Measurements from ENCODE around the gene SPSB1. TPM values are rescaled to one million over a fixed set of nuclear protein-coding genes. Genes with fewer than 3 reads are reported as not detected.
A peak's percentile ranks its signal among the peaks of the same experiment; 100 is the strongest.

Gene SPSB1
- total RNA-seq, 3 donors from 2014 or later (not counting 1 experiment from before 2014, with no cell fraction given) = 0.82 to 3.0 (median 1.5) TPM

DNA sequence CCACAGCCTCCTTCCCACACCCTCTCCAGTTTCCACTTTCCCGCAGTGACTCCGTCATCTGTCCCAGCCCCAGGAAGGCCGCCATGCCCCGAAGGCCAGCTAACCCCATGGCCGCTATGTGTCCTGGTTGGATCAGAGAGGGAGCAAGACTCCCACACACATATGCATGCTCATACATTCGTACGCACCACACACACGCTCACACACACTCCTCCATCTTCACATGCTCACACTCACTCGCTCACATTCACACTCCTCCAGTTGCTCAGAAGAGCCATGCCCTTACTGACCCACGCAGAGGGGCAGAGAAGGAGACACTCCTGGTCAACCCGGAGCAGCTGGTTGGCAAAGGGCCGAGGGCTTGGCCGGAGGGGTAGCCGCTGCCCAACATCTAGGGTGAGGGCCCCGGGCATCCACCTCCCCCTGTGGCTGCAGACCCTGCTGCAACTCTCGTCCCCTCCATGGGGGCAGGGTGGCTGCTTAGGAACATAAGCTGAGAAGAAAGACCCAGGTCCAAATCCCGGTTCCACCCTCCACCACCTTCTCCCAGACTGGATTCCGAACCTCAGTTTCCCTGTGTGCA, 124.3 kb downstream of the SPSB1 start:
- H3K27ac ChIP-seq (ENCODE audit: low read length) = no peak overlapping the region
- no peaks in the 10 kb centered on the region for H3K36me3 ChIP-seq (ENCODE audit: control insufficient read depth, insufficient read depth, low read length)
- H3K4me1 Mint-ChIP-seq = peaks cover 7 to 21% of the 10 kb centered on the region in 2 donors
- ATAC-seq (no peak), DNase-seq (no peak)
- no peak overlapping the region for H3K4me3 ChIP-seq (ENCODE audit: low read length)
- H3K27me3 Mint-ChIP-seq (ENCODE audit: low read depth in 2 of 2) = peaks cover 28 to 30% of the 10 kb centered on the region in 2 donors
- intact Hi-C loops (cut with micrococcal nuclease) = no loop called here
- no peak overlapping the region for H3K27ac Mint-ChIP-seq
- 93% methylated on average over 18 of the region's 18 CpGs for WGBS (ENCODE audit: insufficient coverage)
- H3K4me1 ChIP-seq (ENCODE audit: control insufficient read depth, insufficient read depth, low read length) = peaks cover 34% of the 10 kb centered on the region
- H3K36me3 Mint-ChIP-seq = no peaks in the 10 kb centered on the region
- TF ChIP-seq, protein P1, sequence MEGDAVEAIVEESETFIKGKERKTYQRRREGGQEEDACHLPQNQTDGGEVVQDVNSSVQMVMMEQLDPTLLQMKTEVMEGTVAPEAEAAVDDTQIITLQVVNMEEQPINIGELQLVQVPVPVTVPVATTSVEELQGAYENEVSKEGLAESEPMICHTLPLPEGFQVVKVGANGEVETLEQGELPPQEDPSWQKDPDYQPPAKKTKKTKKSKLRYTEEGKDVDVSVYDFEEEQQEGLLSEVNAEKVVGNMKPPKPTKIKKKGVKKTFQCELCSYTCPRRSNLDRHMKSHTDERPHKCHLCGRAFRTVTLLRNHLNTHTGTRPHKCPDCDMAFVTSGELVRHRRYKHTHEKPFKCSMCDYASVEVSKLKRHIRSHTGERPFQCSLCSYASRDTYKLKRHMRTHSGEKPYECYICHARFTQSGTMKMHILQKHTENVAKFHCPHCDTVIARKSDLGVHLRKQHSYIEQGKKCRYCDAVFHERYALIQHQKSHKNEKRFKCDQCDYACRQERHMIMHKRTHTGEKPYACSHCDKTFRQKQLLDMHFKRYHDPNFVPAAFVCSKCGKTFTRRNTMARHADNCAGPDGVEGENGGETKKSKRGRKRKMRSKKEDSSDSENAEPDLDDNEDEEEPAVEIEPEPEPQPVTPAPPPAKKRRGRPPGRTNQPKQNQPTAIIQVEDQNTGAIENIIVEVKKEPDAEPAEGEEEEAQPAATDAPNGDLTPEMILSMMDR (IDR thresholded peaks at IDR 0.05) = no peak
- H3K4me3 Mint-ChIP-seq = no peak overlapping the region
- H3K9me3 Mint-ChIP-seq = no peaks in the 10 kb centered on the region
- peaks cover 19% of the 10 kb centered on the region for H3K27me3 ChIP-seq (ENCODE audit: control insufficient read depth, insufficient read depth, low read length)
- no peaks in the 10 kb centered on the region for H3K9me3 ChIP-seq (ENCODE audit: control insufficient read depth, insufficient read depth, low read length)

DNA sequence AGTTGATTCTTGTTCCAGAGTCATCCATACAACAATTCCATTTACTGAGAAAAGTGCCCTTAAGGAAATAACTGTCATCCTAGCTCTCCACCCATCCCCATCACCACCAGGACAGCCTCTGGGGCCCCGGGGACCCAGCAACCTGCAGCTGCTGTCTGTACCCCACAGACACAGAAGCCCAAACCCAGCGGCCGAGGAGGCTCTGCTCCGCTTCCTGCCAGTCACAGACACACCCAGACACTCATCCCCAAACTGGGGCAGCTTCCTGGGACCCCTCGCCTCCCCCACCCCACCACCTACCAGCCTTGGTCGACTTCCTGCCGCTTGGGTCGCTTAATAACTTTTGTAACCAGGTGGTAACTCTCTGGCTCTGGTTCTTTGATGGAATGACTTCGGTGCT, 125.0 kb downstream of the SPSB1 start:
- Mint-ChIP-seq H3K4me3 (no peak overlapping the region), H3K4me1 (peaks cover 7 to 19% of the 10 kb centered on the region in 2 donors), H3K27ac (no peak overlapping the region), H3K27me3 (ENCODE audit: low read depth in 2 of 2) (peaks cover 33 to 34% of the 10 kb centered on the region in 2 donors), H3K36me3 (no peaks in the 10 kb centered on the region), H3K9me3 (no peaks in the 10 kb centered on the region)
- no peak overlapping the region for H3K4me3 ChIP-seq (ENCODE audit: low read length)
- no peaks in the 10 kb centered on the region for H3K9me3 ChIP-seq (ENCODE audit: control insufficient read depth, insufficient read depth, low read length)
- H3K27ac ChIP-seq (ENCODE audit: low read length) = no peak overlapping the region
- H3K27me3 ChIP-seq (ENCODE audit: control insufficient read depth, insufficient read depth, low read length) = peaks cover 23% of the 10 kb centered on the region
- intact Hi-C loops (cut with micrococcal nuclease) = no loop called here
- no peaks in the 10 kb centered on the region for H3K36me3 ChIP-seq (ENCODE audit: control insufficient read depth, insufficient read depth, low read length)
- TF ChIP-seq, protein P1 (IDR thresholded peaks at IDR 0.05) = no peak
- H3K4me1 ChIP-seq (ENCODE audit: control insufficient read depth, insufficient read depth, low read length) = peaks cover 28% of the 10 kb centered on the region
- ATAC-seq (no peak), DNase-seq (peak in 1 of 2 donors; percentile 35)
- WGBS (ENCODE audit: insufficient coverage) = 29% methylated on average over 9 of the region's 9 CpGs

DNA sequence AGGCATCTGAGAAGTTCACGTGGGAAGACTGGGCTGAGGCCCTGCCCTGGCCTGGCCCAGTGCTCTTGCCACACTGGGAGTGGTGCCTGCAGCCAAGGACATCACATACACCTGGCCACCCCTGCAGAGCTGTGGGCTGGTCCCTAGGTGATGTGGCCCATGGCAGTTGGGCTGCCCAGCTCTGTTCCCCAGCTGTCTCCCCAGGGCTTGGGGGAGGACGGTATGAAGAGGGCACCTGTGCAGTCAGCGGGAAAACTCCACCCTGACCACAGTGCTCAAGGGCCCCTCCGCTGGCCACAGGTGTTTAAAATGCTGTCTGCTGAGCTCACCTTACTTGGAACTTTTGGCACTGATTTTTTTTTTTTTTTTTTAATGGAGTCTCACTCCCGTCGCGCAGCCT, 126.2 kb downstream of the SPSB1 start:
- intact Hi-C loops (cut with micrococcal nuclease) = no loop called here
- ATAC-seq = no peak
- H3K9me3 ChIP-seq (ENCODE audit: control insufficient read depth, insufficient read depth, low read length) = no peaks in the 10 kb centered on the region
- Mint-ChIP-seq H3K27me3 (ENCODE audit: low read depth in 2 of 2) (peaks cover 42 to 44% of the 10 kb centered on the region in 2 donors), H3K36me3 (no peaks in the 10 kb centered on the region), H3K9me3 (no peaks in the 10 kb centered on the region), H3K4me1 (peaks cover 1 to 7% of the 10 kb centered on the region in 2 donors), H3K4me3 (no peak overlapping the region), H3K27ac (no peak overlapping the region)
- no peak for DNase-seq
- TF ChIP-seq, protein P1 (IDR thresholded peaks at IDR 0.05) = no peak
- H3K27me3 ChIP-seq (ENCODE audit: control insufficient read depth, insufficient read depth, low read length) = peaks cover 34% of the 10 kb centered on the region
- no peak overlapping the region for H3K4me3 ChIP-seq (ENCODE audit: low read length)
- 87% methylated on average over 7 of the region's 7 CpGs for WGBS (ENCODE audit: insufficient coverage)
- peaks cover 16% of the 10 kb centered on the region for H3K4me1 ChIP-seq (ENCODE audit: control insufficient read depth, insufficient read depth, low read length)
- H3K27ac ChIP-seq (ENCODE audit: low read length) = no peak overlapping the region
- H3K36me3 ChIP-seq (ENCODE audit: control insufficient read depth, insufficient read depth, low read length) = no peaks in the 10 kb centered on the region

Other genes starting within 250 kb of the SPSB1 start
- gene SLC2A5, start 223.3 kb upstream of the SPSB1 start, total RNA-seq = not detected
- gene GPR157, start 163.8 kb upstream of the SPSB1 start, total RNA-seq = 1 to 10 TPM in 2 of 3 donors, under 1 TPM in 1; 1.00 to 1.2 (median 1.1) TPM
- 10 to 100 TPM; 24.3 to 37.1 (median 31.2) TPM for gene H6PD, start 58.1 kb upstream of the SPSB1 start, total RNA-seq
- 1 to 10 TPM; 7.0 to 9.0 (median 7.6) TPM for gene SLC25A33, start 246.6 kb downstream of the SPSB1 start, total RNA-seq

Measured in natural killer cell (primary cell).